ENCODE results near the gene MINDY4. TPM values are rescaled to one million over a fixed set of nuclear protein-coding genes. Genes with fewer than 3 reads are reported as not detected.

The MINDY4 gene
- 2.4 TPM for total RNA-seq

DNA sequence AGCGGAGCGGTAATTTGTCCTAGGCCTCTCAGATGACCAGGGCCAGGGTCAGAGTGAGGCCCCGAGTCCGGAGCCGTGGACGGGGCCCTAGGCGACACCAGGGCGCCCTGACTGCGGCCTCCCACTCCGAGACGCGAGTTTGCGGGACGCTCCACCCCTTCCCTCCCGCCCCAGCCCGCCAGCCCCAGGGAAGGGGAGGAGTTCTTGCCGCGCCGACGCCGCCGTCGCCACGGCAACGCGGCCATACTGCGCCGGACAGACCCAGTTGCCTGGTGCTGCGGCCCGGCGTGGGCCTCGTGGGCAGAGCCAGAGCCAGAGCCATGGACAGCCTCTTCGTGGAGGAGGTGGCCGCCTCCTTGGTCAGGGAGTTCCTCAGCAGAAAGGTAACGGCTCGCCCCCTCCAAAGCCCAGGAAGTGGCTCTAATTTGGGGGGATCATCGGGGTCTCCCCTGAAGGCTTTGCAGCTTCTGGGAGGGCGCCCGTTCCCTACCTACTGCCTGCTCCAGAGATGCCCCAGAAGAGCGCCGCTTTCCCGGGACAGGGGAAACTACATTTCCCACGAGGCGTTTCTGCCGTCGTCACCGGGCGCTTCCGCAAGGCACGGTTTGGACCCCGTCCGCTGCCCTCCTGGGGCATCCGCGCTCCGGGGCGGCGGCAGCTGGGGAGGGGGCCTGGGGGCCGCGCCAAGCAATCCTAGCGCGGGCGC lies at the start of gene MINDY4:
TSS of gene MINDY4 (plus strand) at position 244 of the 706 bp plus-strand sequence. CDS start at position 321, 77 bp downstream.
- FAIRE-seq (no peak), DNase-seq (ENCODE audit: low spot score in 2 of 2) (peak; percentile 70 to 85)

DNA sequence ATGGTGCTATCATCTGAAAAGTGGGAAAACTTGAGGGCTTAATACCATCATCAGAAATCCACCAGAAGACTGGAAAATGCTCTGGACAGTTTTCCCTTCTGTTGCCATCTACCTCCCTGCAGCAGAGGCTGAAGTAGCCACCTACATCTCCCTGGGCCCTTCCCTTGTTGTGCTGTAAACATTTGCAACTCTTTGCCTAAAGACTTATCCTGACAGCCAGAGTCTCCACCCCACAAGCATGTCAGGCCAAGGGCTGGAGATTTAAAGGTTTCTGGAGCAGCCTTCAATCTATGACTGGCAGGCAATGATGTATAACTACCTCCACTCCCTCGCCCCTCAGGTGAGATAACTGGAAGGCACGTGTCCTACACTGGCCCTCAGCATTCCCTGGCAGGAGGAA lies 49.0 kb upstream of the MINDY4 start:
- no peak for FAIRE-seq
- no peak for DNase-seq (ENCODE audit: low spot score in 2 of 2)

DNA sequence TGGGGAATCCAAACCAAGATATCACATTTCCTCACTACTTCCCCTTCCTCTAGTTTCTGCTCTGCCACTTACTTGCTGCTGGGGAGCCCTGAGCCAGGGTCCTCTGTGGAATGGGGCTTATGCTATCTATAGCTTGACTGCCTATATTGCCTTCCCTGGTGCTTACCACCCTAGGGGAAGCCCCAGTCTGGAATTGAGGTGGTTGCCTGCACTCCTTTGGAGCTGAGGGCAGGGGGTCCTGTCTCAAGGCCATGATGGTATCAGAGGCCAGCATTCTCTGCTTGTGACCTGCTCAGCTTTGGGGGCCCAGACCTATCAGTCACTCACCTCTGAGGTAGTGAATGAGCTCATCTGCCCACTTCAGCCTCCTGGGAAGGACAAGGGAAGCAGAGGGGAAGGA lies 48.5 kb upstream of the MINDY4 start:
- FAIRE-seq = no peak

DNA sequence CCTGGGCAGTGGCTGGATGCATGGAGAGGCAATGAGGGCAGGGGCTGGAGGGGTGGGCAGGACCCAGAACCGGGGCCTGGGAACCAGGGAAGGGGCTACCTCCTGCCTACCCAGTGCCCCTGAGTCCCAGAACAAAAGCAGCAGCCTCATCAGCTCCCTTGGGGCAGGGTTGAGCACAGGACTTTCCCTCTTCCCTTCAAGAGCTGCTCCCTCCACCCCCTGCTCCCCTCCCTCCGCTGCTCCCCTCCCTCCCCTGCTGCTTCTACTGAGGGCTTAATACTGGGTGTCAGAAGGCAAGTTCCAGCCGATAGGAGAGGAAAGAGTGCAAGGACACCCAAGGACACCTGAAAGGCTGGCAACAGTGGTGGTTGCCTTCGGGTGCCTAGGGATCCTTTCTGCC lies 47.4 kb upstream of the MINDY4 start:
- DNase-seq (ENCODE audit: low spot score in 2 of 2) = no peak
- FAIRE-seq = no peak

More for the DNA sequence above, 48.5 kb upstream of the MINDY4 start:
- no peak for DNase-seq (ENCODE audit: low spot score in 2 of 2)

DNA sequence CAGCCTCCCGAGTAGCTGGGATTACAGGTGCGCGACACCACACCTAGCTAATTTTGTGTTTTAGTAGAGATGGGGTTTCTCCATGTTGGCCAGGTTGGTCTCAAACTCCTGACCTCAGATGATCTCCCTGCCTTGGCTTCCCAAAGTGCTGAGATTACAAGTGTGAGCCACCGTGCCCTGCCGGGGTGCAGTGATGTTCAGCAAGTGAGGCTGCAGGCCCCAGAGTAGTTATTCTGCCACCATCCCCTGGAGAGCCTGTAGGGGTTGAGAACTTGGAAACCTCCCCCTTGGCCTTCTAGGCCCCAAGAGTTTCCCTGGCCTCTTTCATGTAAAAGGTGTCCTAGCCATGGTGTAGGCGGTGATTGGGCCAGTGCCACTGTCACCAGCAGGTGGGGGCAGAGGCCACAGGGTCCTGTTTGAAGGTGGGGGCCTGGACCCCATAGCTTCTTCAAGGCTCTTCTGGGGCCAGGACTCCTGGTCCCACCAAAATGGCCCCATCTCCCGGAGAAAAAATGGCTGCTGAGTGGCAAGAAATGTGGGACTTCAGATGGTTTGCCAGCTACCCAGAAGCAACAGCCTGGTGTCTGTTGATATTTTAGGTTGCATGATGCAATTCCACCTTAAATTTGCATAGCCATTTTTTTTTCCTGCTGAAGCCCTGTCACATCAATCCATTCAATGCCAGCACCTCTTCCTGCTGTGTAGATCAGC lies 44.8 kb upstream of the MINDY4 start:
- FAIRE-seq = no peak
- no peak for DNase-seq (ENCODE audit: low spot score in 2 of 2)

DNA sequence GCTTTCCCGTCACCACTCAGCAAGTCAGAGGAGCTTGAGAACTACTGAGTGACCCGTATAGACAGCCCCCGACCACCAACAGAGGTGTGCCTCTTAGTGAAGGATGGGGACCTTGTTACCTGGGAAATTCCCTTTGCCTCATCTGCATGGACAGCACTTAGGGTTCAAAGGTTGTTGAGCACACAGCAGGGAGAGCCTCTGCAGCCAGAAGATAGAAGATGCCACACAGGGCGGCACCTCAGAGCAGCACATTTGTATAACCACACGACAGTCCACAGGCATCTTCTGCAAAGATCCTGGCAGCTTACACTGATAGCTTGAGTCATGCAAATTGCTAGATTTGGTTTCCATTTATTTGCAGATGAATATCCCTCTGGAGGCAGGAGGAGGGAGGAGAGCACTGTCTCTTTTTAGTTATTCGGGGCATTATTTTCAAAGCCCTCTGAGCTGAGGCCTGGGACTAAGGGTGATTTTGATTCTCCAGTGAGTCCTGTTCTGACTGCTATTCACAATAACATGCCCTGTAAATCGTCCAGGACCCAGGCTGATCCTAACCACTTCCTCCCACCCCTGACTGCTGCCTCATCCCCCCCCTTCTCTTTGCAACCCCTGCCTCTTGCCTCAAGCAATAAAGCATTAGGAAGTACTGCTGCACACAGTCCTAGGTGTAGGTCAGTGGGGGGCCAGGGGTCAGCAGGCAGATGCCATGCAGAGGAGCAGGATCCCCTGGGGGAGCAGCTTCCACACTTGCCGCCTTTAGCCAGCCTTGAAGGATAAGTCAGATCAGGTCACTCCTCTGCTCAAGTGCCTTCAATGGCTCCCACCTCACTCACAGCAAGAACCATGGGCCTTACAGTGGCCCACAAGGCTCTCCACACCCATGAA lies 43.9 kb upstream of the MINDY4 start:
- DNase-seq (ENCODE audit: low spot score in 2 of 2) (no peak), FAIRE-seq (no peak)

DNA sequence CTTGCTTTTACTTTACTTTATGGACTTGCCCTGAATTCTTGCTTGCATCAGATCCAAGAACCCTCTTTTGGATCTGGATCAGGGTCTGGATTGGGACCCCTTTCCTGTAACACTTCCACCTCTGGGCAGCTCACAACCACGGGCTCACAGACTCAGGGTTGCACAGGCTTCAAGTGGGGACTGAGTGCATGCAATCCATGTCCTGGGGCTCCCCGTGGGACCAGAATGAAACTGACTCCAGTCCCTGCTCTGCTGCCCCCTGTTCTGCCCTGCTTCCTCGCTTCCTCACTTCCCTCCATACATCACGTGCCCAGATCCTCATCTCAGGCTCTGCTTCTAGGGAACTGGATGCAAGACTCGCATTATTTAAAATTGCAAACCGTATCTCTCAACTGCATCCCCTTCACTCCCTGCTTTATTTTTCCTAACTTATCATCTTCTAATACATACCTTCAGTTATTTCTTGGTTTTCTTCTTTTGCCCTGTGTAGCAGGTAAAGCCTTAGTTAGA lies 42.6 kb upstream of the MINDY4 start:
- FAIRE-seq = no peak

DNA sequence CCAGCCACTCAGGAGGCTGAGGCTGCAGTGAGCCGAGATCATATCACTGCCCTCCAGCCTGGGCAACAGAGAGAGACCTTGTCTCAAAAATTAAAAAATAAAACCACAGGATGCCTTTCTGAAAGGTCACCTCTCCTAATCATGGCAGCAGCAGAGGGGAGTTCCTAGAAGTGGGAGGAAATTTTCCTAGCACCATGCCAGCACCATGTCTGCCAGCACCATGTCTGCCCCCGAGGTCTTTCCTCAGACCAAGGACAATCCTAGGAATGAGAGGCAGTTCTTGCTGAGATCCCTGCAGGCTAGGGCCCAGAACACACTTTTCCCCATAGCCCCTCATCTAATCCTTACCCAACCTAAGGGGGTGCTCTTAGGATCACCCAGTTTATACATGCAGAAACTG lies 41.6 kb upstream of the MINDY4 start:
- FAIRE-seq (no peak), DNase-seq (ENCODE audit: low spot score in 2 of 2) (no peak)

More for the DNA sequence above, 42.6 kb upstream of the MINDY4 start:
- DNase-seq (ENCODE audit: low spot score in 2 of 2) = no peak

DNA sequence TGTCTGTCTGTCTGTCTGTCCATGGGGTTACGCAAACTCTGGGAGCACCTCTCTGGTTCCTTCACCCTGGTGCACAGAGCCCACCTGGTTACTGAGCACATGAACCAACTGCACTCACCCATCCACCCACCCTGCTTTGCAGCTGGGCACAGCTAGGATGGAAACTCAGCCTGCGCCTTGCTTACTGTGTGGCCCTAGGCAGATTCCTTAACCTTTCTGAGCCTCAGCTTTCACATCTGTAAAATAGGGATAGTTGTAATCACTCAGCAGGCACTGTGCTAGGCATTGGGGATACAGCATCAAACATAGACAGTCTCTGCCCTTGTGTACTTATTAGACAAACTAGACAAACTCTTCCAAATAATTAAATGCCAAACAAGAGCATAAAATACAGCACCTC lies 41.1 kb upstream of the MINDY4 start:
- no peak for DNase-seq (ENCODE audit: low spot score in 2 of 2)
- FAIRE-seq = no peak

DNA sequence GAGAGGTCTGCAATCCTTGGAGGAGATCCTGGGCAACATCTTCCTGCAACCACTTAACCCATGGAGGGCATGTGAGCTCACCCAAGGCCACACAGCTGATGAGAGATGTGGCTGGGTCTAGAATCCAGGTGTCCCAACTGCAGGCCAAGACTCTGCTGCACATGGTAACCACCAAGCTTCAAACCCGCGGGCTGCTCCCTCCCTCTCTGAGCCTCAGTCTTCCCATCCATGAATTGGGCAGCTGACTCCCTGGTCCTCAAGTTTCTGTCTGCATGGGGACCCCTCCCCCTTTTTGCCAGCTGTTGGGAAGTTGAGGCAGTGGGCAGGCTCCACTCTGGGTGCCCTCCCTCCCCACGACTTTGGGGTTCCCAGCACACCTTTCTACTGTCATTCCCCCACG lies 40.2 kb upstream of the MINDY4 start:
- FAIRE-seq = no peak
- no peak for DNase-seq (ENCODE audit: low spot score in 2 of 2)

DNA sequence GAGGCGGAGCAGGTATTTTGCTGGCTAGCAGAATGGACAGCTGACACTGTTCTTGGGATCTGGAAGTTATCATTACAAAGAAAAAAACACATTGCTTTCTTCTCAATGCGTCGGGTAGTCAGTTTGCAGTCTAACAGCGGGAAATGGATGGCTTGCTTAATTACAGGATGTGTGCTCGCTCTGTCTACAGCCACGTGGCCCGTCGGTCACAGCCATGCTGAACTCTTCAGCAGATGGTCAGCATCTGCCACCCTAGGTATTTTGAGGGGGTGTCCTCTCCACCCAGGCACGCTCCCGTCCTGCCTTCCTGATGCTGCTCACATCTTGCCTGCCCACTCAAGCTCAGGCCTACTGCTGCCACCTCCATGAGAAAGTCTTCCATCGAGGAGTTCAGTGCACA lies 39.6 kb upstream of the MINDY4 start:
- FAIRE-seq = no peak
- no peak for DNase-seq (ENCODE audit: low spot score in 2 of 2)

DNA sequence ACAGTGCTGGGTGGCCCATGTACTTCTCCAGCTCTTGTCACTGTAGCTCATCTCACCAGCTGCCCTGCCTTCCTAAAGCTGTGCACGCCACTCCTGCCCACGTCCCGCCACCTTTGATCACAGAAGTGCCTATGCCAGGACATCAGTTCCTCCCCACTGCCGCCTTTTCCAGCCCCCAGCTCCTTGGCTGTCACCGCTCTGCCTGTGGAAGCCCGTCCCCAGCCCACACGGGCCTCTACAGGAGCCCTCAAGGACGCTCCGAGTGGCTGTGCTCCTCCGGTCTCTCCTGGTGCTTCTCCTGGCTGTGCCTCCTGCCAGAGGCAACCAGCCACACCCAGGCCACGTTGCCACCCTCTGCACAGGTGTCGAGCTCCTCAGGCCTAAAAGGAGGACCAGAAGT lies 38.6 kb upstream of the MINDY4 start:
- DNase-seq (ENCODE audit: low spot score in 2 of 2) (no peak), FAIRE-seq (no peak)

DNA sequence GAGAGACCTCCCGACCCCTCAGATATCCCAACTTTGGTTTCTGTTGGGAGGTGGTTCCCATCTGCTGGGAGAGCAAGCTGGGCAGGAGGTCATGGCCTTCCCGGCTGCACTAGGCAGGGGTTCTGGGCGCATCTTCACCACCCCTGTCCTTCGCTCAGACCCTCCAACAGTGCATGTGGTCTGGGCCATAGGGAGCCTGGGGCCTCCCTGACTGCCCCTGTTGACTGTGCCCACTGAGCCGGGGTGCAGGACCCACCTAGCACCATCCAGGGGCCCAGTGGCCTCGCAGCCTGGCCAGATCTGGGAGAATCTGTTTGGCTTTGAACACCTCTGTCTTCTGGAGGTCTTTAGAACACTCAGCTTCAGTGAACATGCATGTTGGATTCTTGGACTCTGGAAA lies 38.0 kb upstream of the MINDY4 start:
- no peak for DNase-seq (ENCODE audit: low spot score in 2 of 2)
- FAIRE-seq = no peak

DNA sequence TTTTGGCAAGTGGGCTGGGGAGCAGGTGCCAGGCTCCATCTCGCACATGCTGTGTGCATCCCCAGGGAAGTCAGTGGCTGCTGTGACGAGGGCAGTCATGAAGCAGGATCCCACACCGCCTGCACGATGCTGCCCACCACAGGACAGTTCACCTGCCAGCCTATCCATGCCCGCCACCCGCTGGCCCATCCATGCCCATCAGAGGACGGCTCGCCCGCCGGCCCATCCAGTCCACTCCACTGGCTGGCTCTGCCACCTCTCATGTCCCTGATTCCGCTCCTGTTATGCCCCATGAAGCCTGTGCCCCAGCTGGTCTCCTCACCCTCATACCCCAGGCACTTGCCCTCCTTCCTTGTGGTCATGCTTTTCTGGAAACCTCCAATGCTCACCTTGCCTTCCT lies 37.5 kb upstream of the MINDY4 start:
- FAIRE-seq (no peak), DNase-seq (ENCODE audit: low spot score in 2 of 2) (no peak)

DNA sequence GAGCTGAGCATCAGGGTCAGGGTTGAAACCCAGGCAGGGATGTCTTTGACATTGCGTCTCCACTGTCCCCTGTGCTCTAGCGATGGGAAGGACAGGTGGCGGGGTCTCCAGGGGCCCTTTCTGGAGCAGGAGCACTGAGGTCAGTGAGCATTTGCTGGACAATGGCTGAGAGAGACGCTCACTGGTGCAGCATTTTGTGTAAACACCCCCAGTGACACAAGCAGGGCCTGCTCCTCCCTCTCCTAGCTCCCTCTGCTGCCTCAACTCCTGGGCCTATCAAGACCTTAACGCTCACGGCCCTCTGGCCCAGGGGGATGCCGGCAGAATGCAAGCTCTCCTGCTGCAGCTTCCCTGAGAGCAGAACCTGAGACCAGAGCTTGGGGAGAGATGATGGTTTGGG lies 36.7 kb upstream of the MINDY4 start:
- DNase-seq (ENCODE audit: low spot score in 2 of 2) (no peak), FAIRE-seq (no peak)

DNA sequence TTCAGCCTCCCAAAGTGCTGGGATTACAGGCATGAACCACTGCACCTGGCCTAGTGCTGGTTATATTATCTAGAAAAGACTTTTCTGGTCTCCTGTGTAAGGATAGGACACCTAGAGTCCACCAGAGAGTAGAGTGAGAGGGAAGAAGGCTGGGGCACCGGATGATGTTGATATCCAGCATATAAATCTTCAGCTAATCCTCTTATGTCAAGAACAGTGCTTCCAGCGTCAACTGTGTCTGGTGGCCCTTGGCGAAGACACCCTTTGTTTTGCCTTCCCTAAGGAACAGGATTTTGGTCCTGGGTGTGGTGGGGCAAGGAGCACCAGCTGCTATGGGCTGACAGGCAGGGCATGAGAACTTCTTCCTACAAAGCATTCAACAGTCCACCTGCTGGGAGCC lies 35.6 kb upstream of the MINDY4 start:
- DNase-seq (ENCODE audit: low spot score in 2 of 2) (no peak), FAIRE-seq (no peak)

DNA sequence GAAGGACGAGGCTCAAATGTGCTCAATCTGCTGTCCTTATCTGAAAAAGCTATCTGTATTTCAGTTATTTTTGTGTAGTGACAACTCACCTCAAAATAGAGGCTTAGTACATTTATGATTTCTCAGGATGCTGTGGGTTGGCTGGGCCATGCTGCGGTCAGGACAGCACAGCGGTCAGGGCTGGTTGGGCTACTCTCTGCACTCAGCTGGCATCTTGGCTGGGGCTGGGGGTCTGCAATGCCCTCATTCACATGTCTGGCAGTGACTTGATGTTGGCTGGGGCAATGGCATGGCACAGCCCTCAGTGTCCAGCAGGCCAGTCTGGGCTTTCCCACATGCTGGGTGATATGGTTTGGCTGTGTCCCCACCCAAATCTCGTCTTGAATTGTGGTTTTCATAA lies 34.9 kb upstream of the MINDY4 start:
- DNase-seq (ENCODE audit: low spot score in 2 of 2) = no peak
- FAIRE-seq = no peak

DNA sequence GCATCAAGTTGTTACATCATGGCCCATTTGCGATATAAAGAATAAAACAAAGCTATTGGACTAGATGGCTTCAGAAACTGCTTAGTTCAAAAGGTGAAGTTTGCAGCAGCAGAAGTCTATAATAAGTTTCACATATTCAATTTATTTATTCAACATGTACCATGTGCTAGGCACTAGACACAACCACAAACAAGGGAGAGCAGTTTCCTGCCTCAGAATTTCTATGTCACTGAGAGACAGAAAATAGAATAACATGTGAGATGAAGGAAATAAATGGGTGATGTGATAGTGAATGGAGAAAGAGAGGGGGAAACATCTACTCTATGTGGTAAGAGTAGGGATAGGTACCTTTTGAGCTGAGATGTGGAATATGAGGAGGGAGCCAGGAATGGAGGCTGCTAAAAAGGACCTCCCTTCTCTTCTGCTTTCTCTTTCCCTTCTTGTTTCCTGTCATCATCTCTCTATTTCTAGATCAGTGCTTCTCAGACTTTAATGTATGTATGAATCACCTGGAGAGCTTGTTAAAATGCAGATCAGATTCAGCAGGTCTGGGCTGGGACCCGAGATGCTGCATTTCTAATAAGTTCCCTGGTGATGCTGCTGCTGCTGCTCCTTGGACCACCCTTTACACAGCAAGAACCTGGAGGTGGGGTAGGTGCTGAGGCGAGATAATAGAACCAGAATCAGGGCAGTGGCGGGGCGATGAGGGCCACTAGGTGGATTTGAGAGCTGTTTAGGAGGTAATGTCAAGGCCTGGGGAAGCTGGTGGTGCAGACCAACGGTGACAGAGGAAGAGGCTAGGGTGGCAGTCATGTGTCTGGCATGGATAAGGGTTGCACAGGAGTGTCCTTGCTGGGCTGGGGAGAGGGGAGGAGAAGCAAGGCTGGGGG lies 32.9 kb upstream of the MINDY4 start:
- no peak for FAIRE-seq
- no peak for DNase-seq (ENCODE audit: low spot score in 2 of 2)

DNA sequence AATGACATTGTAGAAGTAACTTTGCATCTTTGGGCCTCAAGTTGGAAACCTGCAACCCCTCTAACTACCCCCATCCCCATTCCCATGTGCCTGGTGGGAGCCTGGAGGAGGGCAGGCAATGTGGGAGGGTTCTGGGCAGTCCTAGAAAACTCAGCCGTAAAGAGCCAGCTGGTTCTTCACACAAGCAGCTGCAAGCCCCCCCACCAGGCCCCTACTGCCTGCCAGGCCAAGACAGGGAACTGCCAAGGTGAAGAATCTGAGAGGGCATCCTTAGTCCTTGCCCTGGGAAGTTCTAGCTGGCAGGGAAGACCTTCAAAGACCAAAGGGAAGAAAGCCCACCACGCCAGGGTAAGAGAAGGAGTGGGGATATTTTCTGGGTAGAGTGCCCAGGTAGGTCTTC lies 31.5 kb upstream of the MINDY4 start:
- FAIRE-seq (no peak), DNase-seq (ENCODE audit: low spot score in 2 of 2) (no peak)
